Common myeloid progenitor, CD34-positive (primary cell): ENCODE results near the gene IL36RN. TPM values are rescaled to one million over a fixed set of nuclear protein-coding genes. Genes with fewer than 3 reads are reported as not detected.
A peak's percentile ranks its signal among the peaks of the same experiment; 100 is the strongest.

Experiments used
- CTCF ChIA-PET: fragments of 350-600 bp; sonication (Branson Sonifier 250); formaldehyde crosslinking; loops from one replicate; lab custom pipeline; 2021; ENCODE audit warnings: antibody characterized with exemption; lab: Charles Lee
- POLR2A ChIA-PET: fragments of 350-600 bp; sonication (Branson Sonifier 250); formaldehyde crosslinking; loops from one replicate; lab custom pipeline; 2021; ENCODE audit warnings: antibody characterized with exemption; lab: Charles Lee
- DNase-seq, 3 donors: peaks; one replicate each; pipeline versions ENCODE4 v3.0.0 to v3.0.0-alpha.2; 2013
- H3K27ac ChIP-seq, 2 experiments: 1 replicate in 1 of 2; 2 replicates in 1 of 2; pipeline ENCODE4 v1.7.0; 2013; ENCODE audit warnings: inconsistent platforms in 2 of 2, low read length in 2 of 2, mild to moderate bottlenecking in 2 of 2, low read depth in 1 of 2, moderate library complexity in 1 of 2; ENCODE audit not compliant: severe bottlenecking in 2 of 2, insufficient read depth in 1 of 2, poor library complexity in 1 of 2
- H3K27me3 ChIP-seq, 5 experiments: replicated peaks in 2 of 5; 1 replicate in 3 of 5; 2 replicates in 2 of 5; pipeline versions ENCODE4 v1.6.1 to v1.7.0; 2013; ENCODE audit warnings: low read length in 4 of 5, mild to moderate bottlenecking in 2 of 5, moderate library complexity in 2 of 5, inconsistent platforms in 1 of 5; ENCODE audit not compliant: insufficient read depth in 5 of 5, control insufficient read depth in 4 of 5
- H3K36me3 ChIP-seq, 4 experiments: 1 replicate in 2 of 4; 2 replicates in 2 of 4; pipeline versions ENCODE4 v1.6.1 to v1.7.0; 2013; ENCODE audit warnings: low read length in 3 of 4, control low read depth in 1 of 4, mild to moderate bottlenecking in 1 of 4; ENCODE audit not compliant: control insufficient read depth in 4 of 4, insufficient read depth in 4 of 4
- H3K4me1 ChIP-seq, 4 experiments: 1 replicate in 3 of 4; 2 replicates in 1 of 4; pipeline versions ENCODE4 v1.6.1 to v1.7.1; 2013; ENCODE audit warnings: low read length in 3 of 4, mild to moderate bottlenecking in 3 of 4, control low read depth in 1 of 4, inconsistent platforms in 1 of 4, moderate library complexity in 1 of 4; ENCODE audit not compliant: control insufficient read depth in 4 of 4, insufficient read depth in 4 of 4; ENCODE audit errors: control extremely low read depth in 1 of 4
- H3K4me3 ChIP-seq, 7 experiments: 1 replicate in 4 of 7; 2 replicates in 3 of 7; pipeline versions ENCODE4 v1.5.1 to v1.7.0; 2013; ENCODE audit warnings: mild to moderate bottlenecking in 7 of 7, low read length in 6 of 7, moderate library complexity in 6 of 7, inconsistent platforms in 2 of 7, low read depth in 2 of 7, control low read depth in 1 of 7; ENCODE audit not compliant: insufficient read depth in 4 of 7, control insufficient read depth in 1 of 7; ENCODE audit errors: extremely low read depth in 1 of 7
- H3K9me3 ChIP-seq, 5 experiments: 1 replicate in 4 of 5; 2 replicates in 1 of 5; pipeline versions ENCODE4 v1.6.1 to v1.7.1; 2013; ENCODE audit warnings: low read length in 4 of 5, mild to moderate bottlenecking in 2 of 5, inconsistent platforms in 1 of 5, low read depth in 1 of 5, moderate library complexity in 1 of 5; ENCODE audit not compliant: control insufficient read depth in 4 of 5, insufficient read depth in 2 of 5; ENCODE audit errors: control extremely low read depth in 1 of 5
- WGBS: methylation state at CpG from one replicate; pipeline ENCODE4 v1.1.5; 2013; ENCODE audit not compliant: insufficient coverage; 5-methylcytosine and 5-hydroxymethylcytosine counted together
- polyA plus RNA-seq: library from polyadenylated mRNA; unstranded; fragments of 120-200 nt; gene quantifications from one replicate; pipeline ENCODE4 v1.2.1, GENCODE V29; 2013

Gene IL36RN
- polyA plus RNA-seq, result not detected

DNA sequence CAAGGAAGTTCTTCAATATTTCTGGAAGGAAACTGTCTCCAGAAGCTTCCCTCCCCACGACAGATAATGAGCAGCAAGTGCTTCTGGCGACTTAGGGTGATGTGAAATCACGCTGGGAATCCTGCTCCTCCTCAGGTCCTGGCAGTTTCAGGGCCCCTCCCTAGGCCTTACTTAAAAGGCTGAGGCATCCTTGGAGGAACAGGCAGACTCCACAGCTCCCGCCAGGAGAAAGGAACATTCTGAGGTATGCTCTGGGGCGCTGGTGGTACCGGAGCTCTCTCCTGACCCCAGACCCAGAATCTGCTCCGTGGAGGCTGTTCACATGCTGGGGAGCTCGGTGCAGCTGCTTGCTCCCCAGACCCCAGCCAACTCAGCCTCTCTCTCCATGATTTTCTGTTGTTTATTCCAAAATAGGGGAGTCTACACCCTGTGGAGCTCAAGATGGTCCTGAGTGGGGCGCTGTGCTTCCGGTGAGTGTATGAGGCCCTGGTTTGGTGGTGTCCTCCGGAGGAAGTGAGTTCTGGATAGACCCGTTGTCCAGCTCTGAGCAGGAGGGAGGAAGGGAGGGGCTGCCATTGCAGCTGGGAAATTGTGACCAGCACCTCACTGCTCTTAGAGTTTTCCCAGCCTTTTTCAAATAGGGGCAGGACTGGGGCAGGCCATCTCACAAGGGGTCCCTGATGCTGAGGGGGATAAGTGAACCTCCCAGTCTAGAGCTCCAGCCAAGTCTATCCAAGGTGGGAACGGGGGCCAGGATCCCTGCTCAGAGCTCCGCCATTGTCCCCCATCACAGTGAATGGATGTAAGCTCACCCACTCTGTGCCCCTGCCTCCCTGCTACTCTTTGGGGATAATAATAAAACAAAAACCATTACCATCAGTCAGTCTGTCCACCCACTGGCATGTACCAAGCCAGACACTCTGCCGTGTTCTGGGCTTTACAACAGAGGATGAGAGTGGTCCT lies at the start of gene IL36RN:
IL36RN (plus strand) TSS at position 201 of the 963 bp plus-strand sequence; CDS start at position 442, 241 bp downstream.
- Histone ChIP-seq H3K4me1 (no peaks in the 10 kb centered on the region), H3K4me3 (no peak within 1 kb of the TSS), H3K27ac (no peak within 1 kb of the TSS), H3K36me3 (no peaks in the 10 kb centered on the region), H3K27me3 (no peaks in the 10 kb centered on the region), H3K9me3 (peaks cover 0 to 14% (median 8%) of the 10 kb centered on the region in 5 experiments)
- 87% methylated on average over 11 of the region's 15 CpGs for WGBS
- ChIA-PET POLR2A (interaction anchor here (0.6 kb wide), 1 partner anchor 62 kb away, joined by 4 read pairs; no protein-coding TSS in a partner anchor), CTCF (interaction anchor here (1.0 to 1.1 kb wide), 2 partner anchors 14 to 31 kb away, joined by 3 to 4 read pairs; no protein-coding TSS in a partner anchor)
- no peak for DNase-seq

DNA sequence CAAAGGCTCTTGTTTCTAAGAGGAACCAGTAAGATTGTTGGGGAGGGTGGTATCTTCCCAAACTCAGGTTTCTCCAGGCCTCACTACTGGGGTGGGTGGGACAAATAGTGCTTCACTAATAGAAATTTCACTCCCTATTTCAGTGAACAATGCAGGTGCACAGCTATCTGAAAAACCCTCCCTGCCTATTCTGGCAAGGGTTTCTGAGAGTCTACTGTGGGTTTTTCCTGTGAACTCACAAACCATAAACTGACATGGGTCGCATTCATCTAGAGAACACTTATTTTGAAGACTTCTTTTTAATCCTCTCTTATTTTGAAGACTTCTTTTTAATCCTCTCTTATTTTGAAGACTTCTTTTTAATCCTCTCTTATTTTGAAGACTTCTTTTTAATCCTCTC lies 49.4 kb upstream of the IL36RN start:
- H3K27ac ChIP-seq, result no peak overlapping the region
- H3K36me3 ChIP-seq, result no peaks in the 10 kb centered on the region
- POLR2A ChIA-PET, result no interaction called here
- no peaks in the 10 kb centered on the region for H3K9me3 ChIP-seq
- no peak for DNase-seq
- H3K27me3 ChIP-seq, result peaks cover 0 to 2% (median 0%) of the 10 kb centered on the region in 5 experiments
- CTCF ChIA-PET, result no interaction called here
- no peak overlapping the region for H3K4me3 ChIP-seq
- no peaks in the 10 kb centered on the region for H3K4me1 ChIP-seq
- no CpG with 5 or more reads among the region's 1 CpG for WGBS

DNA sequence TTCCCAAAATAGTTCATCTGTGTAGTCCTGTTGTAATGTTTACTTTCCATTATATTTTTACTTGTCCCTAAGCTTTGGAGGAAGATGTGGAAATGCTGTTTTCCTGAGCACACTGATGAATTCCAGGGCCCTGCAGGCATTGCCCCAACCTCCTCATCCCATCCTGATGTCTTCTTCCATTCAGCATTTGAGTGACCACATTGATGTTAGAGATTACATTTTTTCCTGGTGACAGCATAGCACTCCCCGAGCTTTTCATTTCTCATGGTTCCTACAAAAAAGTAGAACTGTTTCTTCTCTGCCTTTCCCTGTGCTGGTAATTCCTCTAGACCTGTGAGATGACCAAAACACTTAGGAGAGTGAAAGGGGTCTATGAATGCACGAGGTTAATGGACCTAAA lies 48.9 kb upstream of the IL36RN start:
- Histone ChIP-seq H3K4me3 (no peak overlapping the region), H3K4me1 (no peaks in the 10 kb centered on the region), H3K9me3 (no peaks in the 10 kb centered on the region), H3K27me3 (peaks cover 0 to 2% (median 0%) of the 10 kb centered on the region in 5 experiments), H3K27ac (no peak overlapping the region), H3K36me3 (no peaks in the 10 kb centered on the region)
- CTCF ChIA-PET, result no interaction called here
- no peak for DNase-seq
- WGBS, result 80% methylated on average over 2 of the region's 2 CpGs
- POLR2A ChIA-PET, result no interaction called here

DNA sequence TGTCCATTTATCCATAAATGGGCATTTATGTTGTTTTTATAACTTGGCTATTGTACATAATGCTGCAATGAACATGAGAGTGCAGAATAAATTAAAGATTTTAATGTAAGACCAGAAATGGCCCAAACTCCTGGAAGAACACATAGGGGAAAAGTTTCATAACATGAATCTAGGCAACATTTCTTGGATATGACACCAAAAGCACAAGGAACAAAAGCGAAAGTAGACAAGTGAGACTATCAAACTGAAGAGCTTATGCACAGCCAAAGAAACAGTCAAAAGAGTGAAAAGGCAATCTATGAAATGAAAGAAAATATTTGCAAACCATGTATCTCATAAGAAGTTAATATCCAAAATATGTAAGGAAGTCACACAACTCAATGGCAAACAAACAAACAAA lies 47.9 kb upstream of the IL36RN start:
- Histone ChIP-seq H3K4me3 (no peak overlapping the region), H3K27ac (no peak overlapping the region), H3K4me1 (no peaks in the 10 kb centered on the region), H3K27me3 (peaks cover 0 to 2% (median 0%) of the 10 kb centered on the region in 5 experiments), H3K36me3 (no peaks in the 10 kb centered on the region), H3K9me3 (no peaks in the 10 kb centered on the region)
- ChIA-PET POLR2A (no interaction called here), CTCF (no interaction called here)
- no CpG with 5 or more reads among the region's 1 CpG for WGBS
- no peak for DNase-seq

DNA sequence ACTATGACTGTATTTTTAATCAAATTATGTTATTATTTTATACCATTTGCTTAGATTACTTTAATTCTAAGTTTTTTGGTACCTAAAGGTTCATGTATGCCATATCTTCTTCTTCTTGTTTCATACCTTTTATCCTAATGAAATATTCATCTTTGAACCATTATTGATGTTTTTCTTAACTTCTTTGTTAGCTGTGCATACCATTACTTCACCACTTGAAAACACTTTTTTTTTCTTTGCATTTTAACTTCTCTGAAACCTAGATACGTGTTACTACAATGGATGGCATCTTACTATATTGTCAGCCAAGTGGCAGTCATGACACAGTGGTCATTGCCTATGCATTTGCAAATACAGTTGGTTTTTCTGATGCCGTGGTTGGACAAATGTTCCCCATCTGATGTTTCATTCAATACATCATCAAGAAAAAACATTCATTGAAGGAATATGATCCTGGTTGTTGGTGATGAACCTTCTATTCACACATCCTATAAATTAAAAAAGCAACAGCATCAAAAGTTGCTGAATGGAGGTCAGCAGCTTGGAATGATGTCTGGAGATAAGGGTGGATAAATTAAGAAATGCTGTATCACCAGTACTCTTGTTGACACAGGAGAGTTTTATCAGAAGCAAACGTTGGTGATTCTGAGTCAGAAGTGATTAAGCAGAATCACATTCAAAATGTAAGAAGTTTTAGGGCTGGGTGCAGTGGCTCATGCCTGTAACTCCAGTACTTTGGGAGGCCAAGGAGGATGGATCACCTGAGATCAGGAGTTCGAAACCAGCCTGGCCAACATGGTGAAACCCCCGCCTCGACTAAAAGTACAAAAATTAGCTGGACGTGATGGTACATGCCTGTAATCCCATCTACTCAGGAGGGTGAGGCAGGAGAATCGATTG lies 46.3 kb upstream of the IL36RN start:
- no peaks in the 10 kb centered on the region for H3K4me1 ChIP-seq
- POLR2A ChIA-PET, result no interaction called here
- peak; percentile 12 to 57 (median 43) for DNase-seq
- peaks cover 0 to 2% (median 0%) of the 10 kb centered on the region in 5 experiments for H3K27me3 ChIP-seq
- no peaks in the 10 kb centered on the region for H3K9me3 ChIP-seq
- H3K36me3 ChIP-seq, result no peaks in the 10 kb centered on the region
- WGBS, result 81% methylated on average over 6 of the region's 8 CpGs
- CTCF ChIA-PET, result interaction anchor here (1.2 kb wide), 1 partner anchor 15 kb away, joined by 3 read pairs; no protein-coding TSS in a partner anchor
- H3K27ac ChIP-seq, result no peak overlapping the region
- H3K4me3 ChIP-seq, result no peak overlapping the region

DNA sequence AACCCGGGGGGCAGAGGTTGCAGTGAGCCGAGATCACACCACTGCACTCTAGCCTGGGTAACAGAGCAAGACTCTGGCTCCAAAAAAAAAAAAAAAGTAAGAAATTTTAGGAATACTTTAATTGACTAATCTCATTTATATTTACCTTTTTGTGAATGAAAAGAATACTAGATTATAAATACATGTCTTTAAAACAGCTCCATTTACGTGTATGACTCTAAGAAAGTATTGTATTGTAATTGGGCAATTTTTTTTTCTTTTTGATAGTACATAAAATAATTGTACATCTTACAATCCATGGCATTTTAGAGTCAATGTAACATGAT lies 45.7 kb upstream of the IL36RN start:
- CTCF ChIA-PET, result interaction anchor here (0.6 to 1.2 kb wide), 2 partner anchors 14 to 67 kb away, joined by 3 read pairs; no protein-coding TSS in a partner anchor
- POLR2A ChIA-PET, result no interaction called here
- no peak overlapping the region for H3K27ac ChIP-seq
- H3K36me3 ChIP-seq, result no peaks in the 10 kb centered on the region
- DNase-seq, result no peak
- H3K9me3 ChIP-seq, result no peaks in the 10 kb centered on the region
- no peaks in the 10 kb centered on the region for H3K4me1 ChIP-seq
- H3K27me3 ChIP-seq, result peaks cover 0 to 2% (median 0%) of the 10 kb centered on the region in 5 experiments
- no peak overlapping the region for H3K4me3 ChIP-seq
- WGBS, result no CpG with 5 or more reads among the region's 3 CpGs
